ENCODE measurements around the gene CCL22.

- TF ChIP-seq CTCF (conservative IDR thresholded peaks at IDR 0.05; ENCODE audit: low read length) (no peak), EZH2phosphoT487 (IDR thresholded peaks at IDR 0.05; ENCODE audit: borderline replicate concordance) (no peak)
Measured at GRCh38 chr16:57314161-57314785, 44.3 kb upstream of the CCL22 start.
